ENCODE measurements around the gene TCP11L1.

GRCh38 chr11:33027846-33028536 is 11.4 kb upstream of the TCP11L1 start:
- no peak for TF ChIP-seq BRCA1 (IDR thresholded peaks at IDR 0.05; ENCODE audit: low read depth, low read length)
- no peak for TF ChIP-seq CTCF (IDR thresholded peaks at IDR 0.05; ENCODE audit: control extremely low read depth in 1 of 3, insufficient read depth in 1 of 3, low read depth in 1 of 3, low read length in 3 of 3)
- no peak for TF ChIP-seq JUND (IDR thresholded peaks at IDR 0.05; ENCODE audit: low read length)
- TF ChIP-seq EZH2 (IDR thresholded peaks at IDR 0.05; ENCODE audit: low read depth, low read length, severe bottlenecking) = no peak
- TF ChIP-seq SAP30 (IDR thresholded peaks at IDR 0.05; ENCODE audit: insufficient read depth, insufficient replicate concordance, low read length) = no peak
- no peak for TF ChIP-seq JUN (IDR thresholded peaks at IDR 0.05; ENCODE audit: low read depth, low read length)
